SIG-M5 treated with dmso at 0.1 percent for 504 hours (cell line): ENCODE data around the gene PSMF1.
A peak's percentile ranks its signal among the peaks of the same experiment; 100 is the strongest.
"Not testable (repeated sequence)": the region's sequence is repeated elsewhere in the genome, so short reads cannot be mapped to it uniquely, and the experiment has no call there.

ENCODE experiments used
- DNase-seq: peaks from one replicate; lab custom pipeline; 2025; ENCODE audit not compliant: unreplicated experiment; lab: John Stamatoyannopoulos, UW

PSMF1 gene

DNA sequence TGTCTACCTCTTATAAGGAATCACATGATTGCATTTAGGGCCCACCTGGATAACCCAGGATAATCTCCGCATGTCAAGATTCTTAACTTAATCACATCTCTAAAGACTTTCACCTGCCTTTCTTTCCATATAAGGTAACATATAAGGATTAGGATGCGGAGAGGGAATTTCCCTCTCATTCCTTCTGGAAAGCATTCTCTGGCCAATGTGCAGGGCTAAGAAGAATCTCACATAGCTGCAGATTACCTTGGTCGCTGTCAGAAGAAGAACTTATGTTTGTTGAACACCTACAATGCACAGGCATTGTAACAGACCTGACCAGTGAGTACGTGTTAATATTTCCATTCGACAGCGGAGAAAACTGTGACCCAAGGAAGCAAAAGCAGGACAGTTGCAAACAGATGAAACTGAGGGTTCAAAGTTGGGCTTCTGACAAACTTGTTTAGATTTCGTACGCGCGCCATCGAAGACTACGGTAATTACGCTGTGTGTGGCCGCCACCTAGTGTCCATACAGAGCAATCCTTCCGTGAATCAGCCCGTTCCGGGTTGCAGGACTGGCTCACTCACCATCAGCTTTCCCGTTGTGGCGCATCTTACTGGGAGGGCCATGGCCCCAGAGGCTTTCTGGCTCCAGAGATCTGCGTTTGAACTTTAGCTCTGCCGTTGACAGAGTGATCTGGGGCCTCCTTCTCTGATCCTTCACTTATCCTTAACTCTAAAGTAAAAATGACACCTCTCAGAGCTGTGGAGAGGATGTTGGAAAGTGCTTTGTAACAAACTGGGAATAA lies 94.4 kb downstream of the PSMF1 start:
- DNase-seq: peak; percentile 73

DNA sequence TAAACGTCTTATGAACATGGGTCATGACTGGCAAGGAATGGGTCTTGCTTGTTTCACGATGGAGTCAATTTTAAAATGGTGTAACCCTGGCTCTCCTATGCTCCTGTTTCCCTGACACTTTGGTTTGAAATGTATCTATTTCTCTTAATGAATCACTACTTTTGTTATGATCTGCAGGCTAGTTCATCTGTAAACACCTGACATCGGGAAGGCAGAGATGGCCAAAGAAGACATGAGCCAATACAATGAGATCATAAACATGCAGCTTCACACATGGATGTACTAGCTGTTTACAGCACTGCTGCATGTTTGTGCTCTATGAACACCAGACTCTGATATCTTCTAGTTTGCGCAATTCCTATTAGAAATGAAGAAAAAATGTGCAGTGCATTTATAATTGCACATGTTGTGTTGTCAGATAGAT lies 96.4 kb downstream of the PSMF1 start:
- no peak for DNase-seq

DNA sequence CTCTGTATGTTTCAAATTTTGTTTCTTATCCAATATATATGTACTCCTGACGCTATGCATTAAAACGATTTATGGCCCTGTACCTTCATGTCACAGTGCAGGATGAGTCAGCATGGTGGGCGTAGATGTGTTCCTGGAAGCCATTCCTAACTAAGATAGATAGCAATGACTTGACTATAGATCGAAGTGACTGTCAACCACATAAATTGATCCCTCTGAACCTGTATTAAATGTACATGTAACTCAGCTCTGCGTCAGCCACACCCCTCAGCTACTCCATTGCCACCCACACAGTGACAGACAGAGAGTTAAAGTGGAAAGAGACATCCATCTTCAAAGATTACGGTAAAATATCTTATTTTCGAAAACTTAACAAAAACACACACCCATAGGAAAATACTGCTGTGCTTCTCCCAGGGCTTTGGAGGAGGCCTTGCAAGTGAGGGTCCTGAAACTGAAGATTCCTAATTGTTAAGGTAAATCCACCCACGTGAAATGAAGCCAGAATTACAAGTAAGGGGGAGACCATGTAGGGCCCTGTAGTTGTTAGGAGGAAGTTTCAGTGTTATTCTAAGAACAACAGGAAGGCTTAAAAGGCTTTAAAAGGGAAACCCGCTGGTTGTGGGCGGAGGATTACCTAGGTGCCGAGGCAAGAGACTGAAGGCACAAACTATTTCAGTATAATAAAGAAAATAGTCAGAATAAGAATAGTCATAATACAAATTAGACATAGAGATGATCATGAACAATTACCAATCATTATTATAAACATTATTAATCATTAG lies 97.2 kb downstream of the PSMF1 start:
- DNase-seq: no peak

DNA sequence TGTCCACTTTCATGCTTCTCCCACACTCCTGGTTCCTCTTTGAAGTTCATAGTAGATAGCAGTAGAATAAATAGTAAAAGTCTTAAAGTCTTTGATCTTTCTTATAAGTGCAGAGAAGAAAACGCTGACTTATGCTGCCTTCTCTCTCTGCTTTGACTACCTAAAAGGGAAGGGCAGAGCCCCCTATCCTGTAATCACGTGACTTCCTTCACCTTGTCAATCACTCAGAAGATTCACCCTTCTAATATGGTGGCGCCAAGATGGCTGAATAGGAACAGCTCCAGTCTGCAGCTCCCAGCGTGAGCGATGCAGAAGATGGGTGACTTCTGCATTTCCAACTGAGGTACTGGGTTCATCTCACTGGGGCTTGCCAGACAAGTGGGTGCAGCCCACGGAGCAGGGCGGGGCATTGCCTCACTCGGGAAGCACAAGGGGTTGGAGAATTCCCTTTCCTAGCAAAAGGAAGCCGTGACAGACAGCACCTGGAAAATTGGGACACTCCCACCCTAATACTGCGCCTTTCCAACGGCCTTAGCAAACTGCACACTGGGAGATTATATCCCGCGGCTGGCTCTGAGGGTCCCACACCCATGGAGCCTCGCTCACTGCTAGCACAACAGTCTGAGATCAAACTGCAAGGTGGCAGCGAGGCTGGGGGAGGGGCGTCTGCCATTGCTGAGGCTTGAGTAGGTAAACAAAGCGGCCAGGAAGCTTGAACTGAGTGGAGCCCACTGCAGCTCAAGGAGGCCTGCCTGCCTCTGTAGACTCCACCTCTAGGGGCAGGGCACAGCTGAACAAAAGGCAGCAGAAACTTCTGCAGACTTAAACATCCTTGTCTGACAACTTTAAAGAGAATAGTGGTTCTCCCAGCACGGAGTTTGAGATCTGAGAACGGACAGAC lies 98.4 kb downstream of the PSMF1 start:
- not testable (repeated sequence) for DNase-seq
